Endothelial cell of umbilical vein (primary cell): ENCODE measurements around the gene OLFM1. TPM values are rescaled to one million over a fixed set of nuclear protein-coding genes. Genes with fewer than 3 reads are reported as not detected.

Experiments
- BruUV-seq: library from RNA; stranded (reverse); fragments of 400-500 nt; replicated peaks from 2 replicates; lab custom pipeline; 2021; lab: Mats Ljungman, UMichigan
- CTCF ChIA-PET: fragments of 300-600, 350-600 bp; sonication (Branson Sonifier 250); formaldehyde crosslinking; loops from one replicate; lab custom pipeline; 2021; ENCODE audit warnings: antibody characterized with exemption, inconsistent platforms; lab: Charles Lee
- POLR2A ChIA-PET: fragments of 300-600, 350-600 bp; sonication (Branson Sonifier 250); formaldehyde crosslinking; loops from one replicate; lab custom pipeline; 2021; ENCODE audit warnings: antibody characterized with exemption, inconsistent platforms; lab: Charles Lee
- DNase-seq: peaks from one replicate; pipeline ENCODE4 v3.0.0-alpha.2; 2011; ENCODE audit warnings: low read depth, low spot score
- FAIRE-seq: peaks from 2 replicates; lab custom pipeline; 2011; peaks lifted over from hg19 to GRCh38; lab: Jason Lieb, UNC
- H2AFZ ChIP-seq: 2 replicates; pipeline ENCODE4 v1.6.0; 2012; ENCODE audit warnings: low read depth, low read length, control low read depth, inconsistent platforms
- H3K27ac ChIP-seq: 2 replicates; pipeline ENCODE4 v1.5.1; 2011; ENCODE audit warnings: low read depth, mild to moderate bottlenecking, control low read depth, low read length, moderate library complexity; ENCODE audit not compliant: insufficient read depth
- H3K27me3 ChIP-seq, 2 experiments: 2 replicates each; pipeline versions ENCODE4 v1.6.0 to v1.6.1; 2011; ENCODE audit warnings: low read length in 2 of 2, mixed read lengths in 1 of 2; ENCODE audit not compliant: control insufficient read depth in 2 of 2, insufficient read depth in 2 of 2
- H3K36me3 ChIP-seq, 2 experiments: 2 replicates in 1 of 2; 3 replicates in 1 of 2; pipeline ENCODE4 v1.5.1; 2011; ENCODE audit warnings: low read length in 2 of 2, mild to moderate bottlenecking in 1 of 2, moderate library complexity in 1 of 2; ENCODE audit not compliant: control insufficient read depth in 2 of 2, insufficient read depth in 2 of 2; ENCODE audit errors: extremely low read depth in 1 of 2
- H3K4me1 ChIP-seq: 3 replicates; pipeline ENCODE4 v1.5.1; 2011; ENCODE audit warnings: mild to moderate bottlenecking, low read length; ENCODE audit not compliant: control insufficient read depth, insufficient read depth; ENCODE audit errors: extremely low read depth
- H3K4me2 ChIP-seq: 2 replicates; pipeline ENCODE4 v1.6.1; 2011; ENCODE audit warnings: low read length, control low read depth, mixed read lengths; ENCODE audit not compliant: insufficient read depth
- H3K4me3 ChIP-seq, 3 experiments: fragments of 200-600 bp in 1 of 3; sonication (generic), shearing (Covaris generic) in 1 of 3; replicated peaks in 1 of 3; 2 replicates each; pipeline ENCODE4 v1.5.1; 2011 to 2016; ENCODE audit warnings: control low read depth in 3 of 3, low read length in 3 of 3, mild to moderate bottlenecking in 2 of 3, inconsistent platforms in 1 of 3, low read depth in 1 of 3, moderate library complexity in 1 of 3; ENCODE audit not compliant: insufficient read depth in 1 of 3
- H3K79me2 ChIP-seq: 2 replicates; pipeline ENCODE4 v1.6.0; 2012; ENCODE audit warnings: low read length, inconsistent platforms; ENCODE audit not compliant: control insufficient read depth, insufficient read depth
- H3K9ac ChIP-seq: replicated peaks from 2 replicates; pipeline ENCODE3; 2011; ENCODE audit warnings: low read length, control low read depth; ENCODE audit not compliant: insufficient read depth; ENCODE audit errors: extremely low read depth
- H3K9me1 ChIP-seq: replicated peaks from 3 replicates; pipeline ENCODE4 v1.6.0; 2011; ENCODE audit warnings: mild to moderate bottlenecking, low read length; ENCODE audit not compliant: control insufficient read depth, insufficient read depth; ENCODE audit errors: extremely low read depth
- H3K9me3 ChIP-seq: replicated peaks from 2 replicates; pipeline ENCODE4 v1.5.1; 2012; ENCODE audit warnings: low read length, inconsistent platforms; ENCODE audit not compliant: control insufficient read depth, insufficient read depth
- H4K20me1 ChIP-seq: replicated peaks from 2 replicates; pipeline ENCODE3; 2011; ENCODE audit warnings: mild to moderate bottlenecking, low read length; ENCODE audit not compliant: control insufficient read depth, insufficient read depth; ENCODE audit errors: extremely low read depth
- EZH2 ChIP-seq: IDR thresholded peaks from 2 replicates; pipeline ENCODE4 v1.6.1; 2012; ENCODE audit warnings: borderline replicate concordance, low read depth, mild to moderate bottlenecking, moderate library complexity, low read length, inconsistent platforms; ENCODE audit not compliant: severe bottlenecking
- FOS ChIP-seq: IDR thresholded peaks from 2 replicates; pipeline ENCODE4 v1.6.1; 2011; ENCODE audit warnings: mild to moderate bottlenecking, low read length, moderate library complexity, borderline replicate concordance; ENCODE audit not compliant: insufficient read depth
- GATA2 ChIP-seq: IDR thresholded peaks from 2 replicates; pipeline ENCODE4 v1.7.0; 2011; ENCODE audit warnings: low read depth, mild to moderate bottlenecking, moderate library complexity, mixed read lengths, low read length; ENCODE audit not compliant: insufficient read length, insufficient read depth
- JUN ChIP-seq: IDR thresholded peaks from 2 replicates; pipeline ENCODE4 v1.6.1; 2011; ENCODE audit warnings: borderline replicate concordance, low read depth; ENCODE audit not compliant: insufficient read length, insufficient read depth
- MYC ChIP-seq: IDR thresholded peaks from one replicate; pipeline ENCODE4 v1.6.1; 2011; ENCODE audit warnings: mild to moderate bottlenecking, low read depth, low read length
- POLR2A ChIP-seq: IDR thresholded peaks from 2 replicates; pipeline ENCODE4 v1.6.1; 2012; ENCODE audit warnings: low read depth, mild to moderate bottlenecking, control low read depth, low read length
- POLR2AphosphoS5 ChIP-seq: IDR thresholded peaks from 2 replicates; pipeline ENCODE4 v1.6.1; 2012; ENCODE audit warnings: low read depth, mild to moderate bottlenecking, control low read depth, low read length, moderate library complexity; ENCODE audit not compliant: insufficient read depth
- dilution Hi-C: fragments of 300-500 bp; cut with MboI; formaldehyde crosslinking; loops from one replicate; pipeline ENCODE4 v1.15.0; 2019; ENCODE audit warnings: low sequenced_read_pairs; ENCODE audit not compliant: extremely low pct_ligation_motif_present
- intact Hi-C: fragments of 100-400 bp; cut with micrococcal nuclease; formaldehyde crosslinking; loops from one replicate; pipeline ENCODE4 v1.10.0; 2022
- polyA plus RNA-seq, 4 experiments: library from polyadenylated mRNA; depleted of rRNA in 3 of 4; stranded (reverse) in 3 of 4; unstranded in 1 of 4; fragments of >200 nt; gene quantifications; 2 replicates each; pipeline versions ENCODE4 v1.2.1 to v1.2.3, GENCODE V29; 2011 to 2012; ENCODE audit warnings: missing spikeins in 1 of 4
- total RNA-seq: library from RNA; stranded (reverse); gene quantifications from 2 replicates; pipeline ENCODE4 v1.2.3, GENCODE V29; 2021
- TF ChIP-seq, protein P1 (sequence below), 2 donors: IDR thresholded peaks; 1 replicate in 1 of 2; 2 replicates in 1 of 2; pipeline ENCODE4 v1.5.1; 2011; ENCODE audit warnings: low read length in 2 of 2, mild to moderate bottlenecking in 2 of 2, moderate library complexity in 2 of 2, control low read depth in 1 of 2, inconsistent platforms in 1 of 2, low read depth in 1 of 2; ENCODE audit not compliant: insufficient read depth in 1 of 2; ENCODE audit errors: extremely low read depth in 1 of 2
- TF ChIP-seq, protein P2 (sequence below): IDR thresholded peaks from 2 replicates; pipeline ENCODE4 v1.6.1; 2011; ENCODE audit not compliant: insufficient read depth, insufficient read length

OLFM1 gene
- total and polyA plus RNA-seq, 2 donors (not counting 3 experiments of a cell fraction or from before 2014, with no cell fraction given) = 0.07 to 0.95 TPM

DNA sequence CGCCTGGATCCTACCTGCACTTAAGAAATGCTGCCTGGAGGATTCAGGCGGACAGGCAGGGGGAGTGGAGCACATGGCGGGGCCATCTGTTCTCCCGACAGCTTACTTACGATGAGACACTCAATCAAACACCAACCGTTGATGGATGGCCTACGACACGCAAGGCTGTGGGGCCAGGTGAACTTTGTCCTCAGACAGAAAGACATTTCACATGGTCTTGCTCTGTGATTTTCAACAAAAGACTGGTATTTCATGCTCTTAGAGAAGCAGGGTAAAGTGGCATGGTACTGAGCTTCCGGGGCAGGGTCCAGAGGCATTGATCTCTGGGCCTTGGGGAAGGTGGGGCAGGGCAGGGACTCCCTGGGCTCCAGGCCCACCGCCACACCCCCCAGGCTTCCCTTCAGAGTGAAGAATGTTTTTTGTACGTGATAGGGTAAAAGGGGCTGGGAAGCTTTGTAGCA lies 9.1 kb upstream of the OLFM1 start:
- CTCF ChIA-PET = interaction anchor here (1.0 kb wide), 1 partner anchor 19 kb away, joined by 3 read pairs; no protein-coding TSS in a partner anchor
- FAIRE-seq (no peak), DNase-seq (no peak)
- intact Hi-C loops (loop anchor here (5.0 kb wide), 1 partner anchor 621 kb away; no protein-coding TSS in a partner anchor), dilution Hi-C loops (no loop called here)
- H3K27ac ChIP-seq = no peak overlapping the region
- no peak overlapping the region for H3K9ac ChIP-seq
- TF ChIP-seq MYC = no peak
- no peak overlapping the region for H2AFZ ChIP-seq
- no peaks in the 10 kb centered on the region for H3K9me3 ChIP-seq
- no peaks in the 10 kb centered on the region for H3K36me3 ChIP-seq
- no TSS peak for BruUV-seq
- POLR2A ChIA-PET = no interaction called here
- no peak overlapping the region for H3K4me2 ChIP-seq
- no peaks in the 10 kb centered on the region for H3K4me1 ChIP-seq
- no peaks in the 10 kb centered on the region for H3K9me1 ChIP-seq
- no peaks in the 10 kb centered on the region for H3K79me2 ChIP-seq
- peaks cover 0 to 9% of the 10 kb centered on the region in 2 experiments for H3K27me3 ChIP-seq
- no peak overlapping the region for H3K4me3 ChIP-seq
- no peaks in the 10 kb centered on the region for H4K20me1 ChIP-seq

DNA sequence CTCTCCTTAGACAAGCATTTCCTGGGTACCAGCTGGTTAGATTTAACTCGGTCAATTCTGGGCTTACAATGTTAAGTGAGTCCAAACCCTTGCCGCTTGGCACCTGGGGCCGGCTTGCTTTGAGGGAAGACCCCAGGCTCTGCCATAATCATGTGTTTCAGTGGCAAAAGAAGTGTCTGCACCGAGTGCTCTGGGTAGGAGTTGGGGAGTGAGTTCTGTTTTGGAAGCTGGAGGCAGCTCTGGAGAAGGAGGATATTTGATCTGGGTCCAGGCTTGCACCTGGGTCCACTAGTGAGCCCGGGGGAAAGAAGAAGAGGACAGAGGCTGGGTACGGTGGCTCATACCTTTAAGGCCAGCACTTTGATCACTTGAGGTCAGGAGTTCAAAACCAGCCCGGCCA lies 8.4 kb upstream of the OLFM1 start:
- FAIRE-seq (no peak), DNase-seq (no peak)
- intact Hi-C loops = loop anchor here (5.0 kb wide), 1 partner anchor 622 kb away; no protein-coding TSS in a partner anchor

More for the DNA sequence above, 8.4 kb upstream of the OLFM1 start:
- Histone ChIP-seq H3K4me1 (no peaks in the 10 kb centered on the region), H4K20me1 (no peaks in the 10 kb centered on the region), H3K27me3 (peaks cover 0 to 9% of the 10 kb centered on the region in 2 experiments), H3K9me1 (no peaks in the 10 kb centered on the region), H3K9me3 (no peaks in the 10 kb centered on the region), H2AFZ (no peak overlapping the region), H3K4me3 (no peak overlapping the region), H3K27ac (no peak overlapping the region), H3K36me3 (no peaks in the 10 kb centered on the region), H3K4me2 (no peak overlapping the region), H3K9ac (no peak overlapping the region), H3K79me2 (no peaks in the 10 kb centered on the region)
- BruUV-seq = no TSS peak
- ChIA-PET CTCF (no interaction called here), POLR2A (no interaction called here)
- dilution Hi-C loops = no loop called here
- TF ChIP-seq JUN = no peak
- no peak for TF ChIP-seq GATA2
- no peak for TF ChIP-seq FOS
- TF ChIP-seq POLR2AphosphoS5 = no peak
- TF ChIP-seq, protein P1, sequence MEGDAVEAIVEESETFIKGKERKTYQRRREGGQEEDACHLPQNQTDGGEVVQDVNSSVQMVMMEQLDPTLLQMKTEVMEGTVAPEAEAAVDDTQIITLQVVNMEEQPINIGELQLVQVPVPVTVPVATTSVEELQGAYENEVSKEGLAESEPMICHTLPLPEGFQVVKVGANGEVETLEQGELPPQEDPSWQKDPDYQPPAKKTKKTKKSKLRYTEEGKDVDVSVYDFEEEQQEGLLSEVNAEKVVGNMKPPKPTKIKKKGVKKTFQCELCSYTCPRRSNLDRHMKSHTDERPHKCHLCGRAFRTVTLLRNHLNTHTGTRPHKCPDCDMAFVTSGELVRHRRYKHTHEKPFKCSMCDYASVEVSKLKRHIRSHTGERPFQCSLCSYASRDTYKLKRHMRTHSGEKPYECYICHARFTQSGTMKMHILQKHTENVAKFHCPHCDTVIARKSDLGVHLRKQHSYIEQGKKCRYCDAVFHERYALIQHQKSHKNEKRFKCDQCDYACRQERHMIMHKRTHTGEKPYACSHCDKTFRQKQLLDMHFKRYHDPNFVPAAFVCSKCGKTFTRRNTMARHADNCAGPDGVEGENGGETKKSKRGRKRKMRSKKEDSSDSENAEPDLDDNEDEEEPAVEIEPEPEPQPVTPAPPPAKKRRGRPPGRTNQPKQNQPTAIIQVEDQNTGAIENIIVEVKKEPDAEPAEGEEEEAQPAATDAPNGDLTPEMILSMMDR (IDR thresholded peaks at IDR 0.05; ENCODE audit: extremely low read depth in 1 of 2, insufficient read depth in 1 of 2, low read depth in 1 of 2, low read length in 2 of 2) = no peak
- TF ChIP-seq, protein P2, sequence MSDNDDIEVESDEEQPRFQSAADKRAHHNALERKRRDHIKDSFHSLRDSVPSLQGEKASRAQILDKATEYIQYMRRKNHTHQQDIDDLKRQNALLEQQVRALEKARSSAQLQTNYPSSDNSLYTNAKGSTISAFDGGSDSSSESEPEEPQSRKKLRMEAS = no peak
- no peak for TF ChIP-seq POLR2A
- TF ChIP-seq MYC = no peak
- no peak for TF ChIP-seq EZH2
